ENCODE results near the gene UBR1.

GRCh38 chr15:43105077-43105736, 631 bp downstream of the UBR1 start:
- no peak for TF ChIP-seq RAD21 (IDR thresholded peaks at IDR 0.05; ENCODE audit: low read depth)
- no peak for TF ChIP-seq EGR1 (IDR thresholded peaks at IDR 0.05)
- no peak for TF ChIP-seq USF1 (IDR thresholded peaks at IDR 0.05)

All from Ishikawa (cell line).